ENCODE results near the gene SF3A1. TPM values are rescaled to one million over a fixed set of nuclear protein-coding genes. Genes with fewer than 3 reads are reported as not detected.

SF3A1 gene
- total and polyA plus RNA-seq, 9 of the 15 experiments (the other 6 are each of a cell fraction or from before 2014, with no cell fraction given), result 6.7 to 228 (median 13.0) TPM

GRCh38 chr22:30386960-30387827 is 30.5 kb upstream of the SF3A1 start, which contains the start of gene RNF215 (continued):
- TF ChIP-seq ZNF639 (CRISPR knock-in tag; conservative IDR thresholded peaks at IDR 0.05 in 1 of 2, IDR thresholded peaks at IDR 0.05 in 1 of 2), result peak in 1 of 2 experiments; percentile 58; a peak in 1 of 4 replicates
- no peak for TF ChIP-seq ZBTB5 (IDR thresholded peaks at IDR 0.05)
- no peak for TF ChIP-seq PML (IDR thresholded peaks at IDR 0.05; ENCODE audit: low read length)
- peak; percentile 60 for TF ChIP-seq CXXC5 (CRISPR knock-in tag; IDR thresholded peaks at IDR 0.05)
- TF ChIP-seq EHMT2 (IDR thresholded peaks at IDR 0.05), result no peak
- peak; percentile 69 to 87 (median 73) for TF ChIP-seq CTCF (IDR thresholded peaks at IDR 0.05 in 2 of 3, conservative IDR thresholded peaks at IDR 0.05 in 1 of 3; ENCODE audit: insufficient read depth in 2 of 3, low read depth in 1 of 3, low read length in 3 of 3)

All from K562 (cell line).